Body of pancreas (tissue), 4 donors: ENCODE data around the gene IER5.

Experiments
- POLR2A ChIP-seq, 3 donors: fragments of 450-650 bp; IDR thresholded peaks; one replicate each; pipeline ENCODE4 v1.6.1; 2016; ENCODE audit warnings: antibody characterized with exemption in 3 of 3, mild to moderate bottlenecking in 2 of 3
- TF ChIP-seq, protein P1 (sequence below), 7 experiments: fragments of 450-650 bp in 4 of 7; fragments of 200-600 bp in 3 of 7; sonication (generic) in 3 of 7; IDR thresholded peaks; one replicate each; pipeline ENCODE4 v1.5.1; 2016 to 2019; ENCODE audit warnings: antibody characterized with exemption in 7 of 7

DNA sequence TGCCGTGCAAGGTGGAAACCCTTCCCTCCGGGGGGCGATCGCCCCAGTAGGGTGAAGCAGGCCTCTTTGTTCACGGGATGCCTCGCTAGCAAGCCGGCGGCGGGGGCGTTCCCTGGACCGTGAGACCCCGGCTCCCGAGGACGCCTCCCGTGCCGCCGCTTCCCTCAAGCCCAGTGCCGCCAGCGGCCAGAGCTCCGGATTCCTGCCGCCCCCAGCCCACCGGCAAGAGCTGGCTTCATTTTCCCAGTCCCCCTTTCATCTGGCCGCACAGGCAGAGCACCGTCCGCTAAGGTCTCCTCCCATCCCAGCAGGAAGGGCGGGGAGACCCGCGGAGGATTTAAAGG, 16.3 kb downstream of the IER5 start:
- no peak for TF ChIP-seq POLR2A (IDR thresholded peaks at IDR 0.05)
- TF ChIP-seq, protein P1, sequence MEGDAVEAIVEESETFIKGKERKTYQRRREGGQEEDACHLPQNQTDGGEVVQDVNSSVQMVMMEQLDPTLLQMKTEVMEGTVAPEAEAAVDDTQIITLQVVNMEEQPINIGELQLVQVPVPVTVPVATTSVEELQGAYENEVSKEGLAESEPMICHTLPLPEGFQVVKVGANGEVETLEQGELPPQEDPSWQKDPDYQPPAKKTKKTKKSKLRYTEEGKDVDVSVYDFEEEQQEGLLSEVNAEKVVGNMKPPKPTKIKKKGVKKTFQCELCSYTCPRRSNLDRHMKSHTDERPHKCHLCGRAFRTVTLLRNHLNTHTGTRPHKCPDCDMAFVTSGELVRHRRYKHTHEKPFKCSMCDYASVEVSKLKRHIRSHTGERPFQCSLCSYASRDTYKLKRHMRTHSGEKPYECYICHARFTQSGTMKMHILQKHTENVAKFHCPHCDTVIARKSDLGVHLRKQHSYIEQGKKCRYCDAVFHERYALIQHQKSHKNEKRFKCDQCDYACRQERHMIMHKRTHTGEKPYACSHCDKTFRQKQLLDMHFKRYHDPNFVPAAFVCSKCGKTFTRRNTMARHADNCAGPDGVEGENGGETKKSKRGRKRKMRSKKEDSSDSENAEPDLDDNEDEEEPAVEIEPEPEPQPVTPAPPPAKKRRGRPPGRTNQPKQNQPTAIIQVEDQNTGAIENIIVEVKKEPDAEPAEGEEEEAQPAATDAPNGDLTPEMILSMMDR (IDR thresholded peaks at IDR 0.05): peak in 5 of 7 experiments; percentile 9 to 31 (median 26)
